Left lung (tissue), 10 donors: ENCODE results near the gene DUSP7. TPM values are rescaled to one million over a fixed set of nuclear protein-coding genes. Genes with fewer than 3 reads are reported as not detected.
"Not testable (repeated sequence)": the region's sequence is repeated elsewhere in the genome, so short reads cannot be mapped to it uniquely, and the experiment has no call there.

Experiments
- ATAC-seq: fragments of 200-7000 bp; cut with Tn5 transposase; one replicate; pipeline ENCODE4 v1.9.1; 2020; ENCODE audit warnings: moderate library complexity
- DNase-seq, 4 donors: peaks; one replicate each; pipeline ENCODE4 v3.0.0-alpha.2; 2013 to 2020
- H3K27ac ChIP-seq, 2 donors: fragments of 200-600 bp; sonication (generic) in 1 of 2; one replicate each; pipeline versions ENCODE4 v1.5.0 to v1.8.0; 2020 to 2021
- H3K27me3 ChIP-seq, 2 donors: fragments of 200-600 bp; sonication (generic) in 1 of 2; one replicate each; pipeline versions ENCODE4 v1.5.0 to v1.8.0; 2020 to 2021
- H3K36me3 ChIP-seq, 2 donors: fragments of 200-600 bp; sonication (generic) in 1 of 2; one replicate each; pipeline versions ENCODE4 v1.5.0 to v1.8.0; 2020 to 2021
- H3K4me1 ChIP-seq, 2 donors: fragments of 200-600 bp; one replicate each; pipeline ENCODE4 v1.8.0; 2021
- H3K4me3 ChIP-seq, 2 donors: fragments of 200-600 bp; sonication (generic) in 1 of 2; one replicate each; pipeline versions ENCODE4 v1.5.0 to v1.8.0; 2020 to 2021; ENCODE audit warnings: mild to moderate bottlenecking in 1 of 2
- H3K9me3 ChIP-seq, 2 donors: fragments of 200-600 bp; sonication (generic) in 1 of 2; one replicate each; pipeline versions ENCODE4 v1.5.0 to v1.8.0; 2020 to 2021
- intact Hi-C, 2 donors: fragments of 100-400 bp; cut with DNase I; formaldehyde crosslinking; loops; one replicate each; pipeline versions ENCODE4 v1.11.2 to v1.14.2; 2022
- polyA plus RNA-seq, 6 donors: library from polyadenylated mRNA; unstranded; fragments of 120-200 nt; gene quantifications; one replicate each; pipeline ENCODE4 v1.2.1, GENCODE V29; 2013; ENCODE audit not compliant: insufficient read length in 6 of 6
- total RNA-seq, 2 donors: library from RNA; stranded (reverse); fragmentation: NEBNext Ultra II Directional; extraction: Animal tissue kit (Norgen Biotek cat#: 25700); gene quantifications; one replicate each; pipeline ENCODE4 v1.2.1, GENCODE V29; 2021
- TF ChIP-seq, protein P1 (sequence below), 2 donors: fragments of 200-600 bp; sonication (generic) in 1 of 2; IDR thresholded peaks; one replicate each; pipeline versions ENCODE4 v1.5.0 to v1.8.0; 2021; ENCODE audit warnings: antibody characterized with exemption in 2 of 2
- donor health status: DM: no; HTN: yes; CAD: no.
- donor health status: DM: no; HTN: no; CAD: no.

The DUSP7 gene
- total and polyA plus RNA-seq, 8 donors, result 17.5 to 38.3 (median 21.1) TPM

DNA sequence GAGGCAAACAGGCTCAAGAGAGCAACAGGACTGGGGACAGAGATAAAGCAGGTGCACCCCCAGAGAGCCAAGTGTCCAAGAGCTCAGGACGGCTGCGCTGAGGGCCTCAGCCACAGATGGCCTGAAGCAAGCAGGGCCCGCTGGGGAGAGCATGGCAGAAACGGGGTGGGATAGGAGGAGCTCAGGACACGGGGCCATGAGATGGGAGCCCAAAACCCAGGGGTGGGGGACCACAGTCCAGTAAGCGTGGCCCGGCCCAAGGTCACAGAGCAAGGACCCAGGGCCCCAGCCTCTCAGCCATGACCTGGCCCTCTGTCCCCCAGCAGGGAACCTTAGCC lies 9.5 kb downstream of the DUSP7 start:
- intact Hi-C loops, result no loop called here
- H3K4me3 ChIP-seq, result no peak overlapping the region
- no peaks in the 10 kb centered on the region for H3K9me3 ChIP-seq
- no peak for DNase-seq
- H3K4me1 ChIP-seq, result peaks cover 31 to 58% of the 10 kb centered on the region in 2 donors
- peak overlapping the region; percentile 81 to 86 for H3K27ac ChIP-seq
- TF ChIP-seq, protein P1, sequence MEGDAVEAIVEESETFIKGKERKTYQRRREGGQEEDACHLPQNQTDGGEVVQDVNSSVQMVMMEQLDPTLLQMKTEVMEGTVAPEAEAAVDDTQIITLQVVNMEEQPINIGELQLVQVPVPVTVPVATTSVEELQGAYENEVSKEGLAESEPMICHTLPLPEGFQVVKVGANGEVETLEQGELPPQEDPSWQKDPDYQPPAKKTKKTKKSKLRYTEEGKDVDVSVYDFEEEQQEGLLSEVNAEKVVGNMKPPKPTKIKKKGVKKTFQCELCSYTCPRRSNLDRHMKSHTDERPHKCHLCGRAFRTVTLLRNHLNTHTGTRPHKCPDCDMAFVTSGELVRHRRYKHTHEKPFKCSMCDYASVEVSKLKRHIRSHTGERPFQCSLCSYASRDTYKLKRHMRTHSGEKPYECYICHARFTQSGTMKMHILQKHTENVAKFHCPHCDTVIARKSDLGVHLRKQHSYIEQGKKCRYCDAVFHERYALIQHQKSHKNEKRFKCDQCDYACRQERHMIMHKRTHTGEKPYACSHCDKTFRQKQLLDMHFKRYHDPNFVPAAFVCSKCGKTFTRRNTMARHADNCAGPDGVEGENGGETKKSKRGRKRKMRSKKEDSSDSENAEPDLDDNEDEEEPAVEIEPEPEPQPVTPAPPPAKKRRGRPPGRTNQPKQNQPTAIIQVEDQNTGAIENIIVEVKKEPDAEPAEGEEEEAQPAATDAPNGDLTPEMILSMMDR (IDR thresholded peaks at IDR 0.05), result no peak
- ATAC-seq, result no peak
- H3K36me3 ChIP-seq, result peaks cover 0 to 37% of the 10 kb centered on the region in 2 donors
- H3K27me3 ChIP-seq, result no peaks in the 10 kb centered on the region

DNA sequence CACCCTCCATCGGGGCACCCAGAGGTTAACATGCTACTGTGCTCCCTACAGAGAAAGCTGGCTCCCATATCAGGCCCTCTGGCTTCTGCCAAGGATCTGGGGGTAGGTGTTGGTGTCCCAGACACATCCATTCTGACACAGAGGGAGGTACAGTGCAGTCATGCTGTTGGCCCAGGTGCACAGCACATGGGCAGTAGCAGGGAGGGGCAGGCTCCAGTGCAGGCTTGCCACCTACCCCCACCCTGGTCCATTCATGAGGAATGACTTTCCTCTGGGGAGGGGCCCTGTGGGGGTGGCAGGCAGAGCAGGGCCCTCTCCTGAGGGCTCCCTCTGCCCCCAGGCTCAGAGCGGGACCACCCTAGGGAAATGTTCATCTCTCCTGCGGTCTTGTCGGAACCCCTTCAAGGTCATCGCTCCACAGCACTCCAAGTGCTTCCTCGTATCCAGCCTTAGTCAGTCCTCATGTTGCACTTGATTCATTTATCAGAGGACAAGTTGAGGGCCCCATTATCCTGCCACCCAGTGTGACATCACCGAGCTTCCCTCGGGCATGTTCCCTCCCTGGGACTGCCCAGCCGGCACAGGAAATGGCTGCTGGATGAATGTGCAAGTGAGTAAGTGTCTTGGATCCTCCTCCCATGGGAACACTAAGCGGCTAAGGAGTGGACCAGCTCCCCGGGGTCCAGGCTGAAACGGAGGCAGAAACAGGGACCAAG lies 10.0 kb downstream of the DUSP7 start:
- ATAC-seq, result peak; percentile 69
- intact Hi-C loops, result no loop called here
- H3K4me1 ChIP-seq, result peaks cover 25 to 52% of the 10 kb centered on the region in 2 donors
- H3K27ac ChIP-seq, result peak overlapping the region; percentile 81 to 86
- TF ChIP-seq, protein P1 (IDR thresholded peaks at IDR 0.05), result no peak
- H3K4me3 ChIP-seq, result no peak overlapping the region
- H3K9me3 ChIP-seq, result no peaks in the 10 kb centered on the region
- H3K27me3 ChIP-seq, result no peaks in the 10 kb centered on the region
- peaks cover 0 to 34% of the 10 kb centered on the region in 2 donors for H3K36me3 ChIP-seq
- peak in 1 of 4 donors; percentile 62 for DNase-seq

DNA sequence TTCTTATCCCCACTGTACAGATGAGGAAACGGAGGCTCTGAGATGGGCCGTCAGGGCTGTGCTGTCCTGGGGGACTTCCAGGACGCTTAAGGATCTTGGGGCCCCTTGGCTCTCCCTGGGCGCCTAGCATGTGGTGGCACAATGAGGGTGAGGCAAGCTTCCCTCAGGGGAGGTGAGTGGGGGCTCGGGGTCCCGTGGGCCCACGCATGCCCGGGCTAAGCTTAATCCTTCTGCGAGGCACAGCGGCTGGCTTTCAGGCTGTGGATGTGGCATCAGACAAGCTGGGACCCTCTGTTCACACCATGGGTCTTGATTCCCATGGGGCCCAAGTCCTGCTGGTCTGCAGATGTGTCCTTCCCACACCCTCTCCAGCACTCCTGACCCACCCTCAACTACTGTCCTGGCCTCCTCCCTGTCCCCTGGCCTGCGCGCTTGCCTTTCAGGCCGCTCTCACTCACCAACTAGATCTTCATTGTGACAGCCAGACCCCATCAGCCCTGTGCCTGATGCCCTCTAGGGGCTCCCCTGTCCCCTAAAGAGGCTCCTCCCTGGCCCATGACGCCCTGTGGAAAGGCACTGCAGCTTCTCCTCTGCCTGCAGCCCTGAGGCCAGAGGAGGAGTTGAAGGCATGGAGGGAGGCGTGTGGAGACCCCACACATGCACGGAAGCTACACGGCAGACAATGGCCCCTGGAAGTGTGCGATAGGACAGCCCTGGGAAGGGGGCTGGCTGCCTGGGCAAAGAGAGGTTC lies 11.3 kb downstream of the DUSP7 start:
- no peaks in the 10 kb centered on the region for H3K27me3 ChIP-seq
- H3K9me3 ChIP-seq, result no peaks in the 10 kb centered on the region
- ATAC-seq (no peak), DNase-seq (no peak)
- TF ChIP-seq, protein P1 (IDR thresholded peaks at IDR 0.05), result no peak
- H3K4me1 ChIP-seq, result peaks cover 27 to 53% of the 10 kb centered on the region in 2 donors
- H3K36me3 ChIP-seq, result peaks cover 0 to 21% of the 10 kb centered on the region in 2 donors
- no peak overlapping the region for H3K27ac ChIP-seq
- no peak overlapping the region for H3K4me3 ChIP-seq
- intact Hi-C loops, result no loop called here

DNA sequence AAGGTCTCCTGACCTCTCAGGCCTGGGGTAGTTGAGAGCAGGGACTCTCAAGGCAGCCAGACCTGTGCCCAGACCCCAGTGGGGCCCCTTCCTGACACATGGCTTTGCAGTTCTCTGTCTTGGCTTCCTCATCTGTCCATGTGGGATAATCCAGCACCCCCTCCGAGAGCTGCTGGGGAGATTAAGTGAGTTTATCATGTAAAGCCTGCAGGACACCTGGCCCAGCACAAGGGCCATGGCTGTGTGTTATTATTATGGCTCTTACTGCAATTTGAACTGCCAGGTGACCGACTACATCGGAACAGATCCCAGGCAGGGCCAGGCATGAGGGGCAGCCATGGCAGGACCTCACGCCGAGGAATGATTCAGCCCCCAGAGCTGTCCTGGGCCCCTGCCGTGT lies 12.6 kb downstream of the DUSP7 start:
- Histone ChIP-seq H3K27ac (no peak overlapping the region), H3K4me1 (peaks cover 30 to 50% of the 10 kb centered on the region in 2 donors), H3K36me3 (peaks cover 0 to 8% of the 10 kb centered on the region in 2 donors), H3K9me3 (no peaks in the 10 kb centered on the region), H3K4me3 (no peak overlapping the region), H3K27me3 (no peaks in the 10 kb centered on the region)
- no peak for ATAC-seq
- DNase-seq, result no peak
- TF ChIP-seq, protein P1 (IDR thresholded peaks at IDR 0.05), result no peak
- intact Hi-C loops, result no loop called here

DNA sequence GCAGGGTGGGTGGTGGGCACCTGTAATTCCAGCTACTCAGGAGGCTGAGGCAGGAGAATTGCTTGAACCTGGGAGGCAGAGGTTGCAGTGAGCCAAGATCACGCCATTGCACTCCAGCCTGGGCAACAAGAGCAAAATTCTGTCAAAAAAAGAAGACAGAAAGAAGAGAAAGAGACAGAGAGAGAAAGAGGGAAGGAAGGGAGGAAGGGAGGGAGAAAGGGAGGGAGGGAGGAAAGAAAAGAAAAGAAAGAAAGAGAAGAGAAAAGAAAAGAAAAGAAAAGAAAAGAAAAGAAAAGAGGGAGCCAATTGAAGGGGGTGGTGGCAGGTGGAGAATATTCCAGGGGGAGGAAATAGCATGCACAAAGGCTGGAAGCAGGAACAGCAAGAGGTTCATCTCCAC lies 13.3 kb downstream of the DUSP7 start:
- H3K9me3 ChIP-seq, intact Hi-C loops, H3K4me3 ChIP-seq, ATAC-seq, H3K27me3 ChIP-seq, H3K36me3 ChIP-seq, H3K27ac ChIP-seq, DNase-seq: not testable (repeated sequence)
- H3K4me1 ChIP-seq, result peaks cover 29 to 46% of the 10 kb centered on the region in 2 donors
